Measurements from ENCODE around the gene CACNA1D.

CACNA1D gene

GRCh38 chr3:53523346-53523745 lies 28.9 kb downstream of the CACNA1D start:
- no peaks in the 10 kb centered on the region for H3K9me3 ChIP-seq (ENCODE audit: insufficient read depth, low read length)
- no peak overlapping the region for H3K9ac ChIP-seq (ENCODE audit: low read length)
- no peaks in the 10 kb centered on the region for H3K36me3 ChIP-seq (ENCODE audit: low read length)
- H3F3A ChIP-seq (ENCODE audit: insufficient read depth): no peaks in the 10 kb centered on the region
- no peak overlapping the region for H3K4me2 ChIP-seq (ENCODE audit: low read depth, low read length, poor library complexity, severe bottlenecking)
- no peak overlapping the region for H2AFZ ChIP-seq (ENCODE audit: low read depth, low read length, severe bottlenecking)
- H3K27me3 ChIP-seq (ENCODE audit: low read length): no peaks in the 10 kb centered on the region
- no peak overlapping the region for H3K27ac ChIP-seq (ENCODE audit: low read depth, low read length)
- H3K4me3 ChIP-seq (ENCODE audit: insufficient read depth, low read length, poor library complexity, severe bottlenecking): no peak overlapping the region
- no peak for TF ChIP-seq CTCF (IDR thresholded peaks at IDR 0.05; ENCODE audit: insufficient read depth, low read length, poor library complexity, severe bottlenecking)
- TF ChIP-seq EZH2phosphoT487 (conservative IDR thresholded peaks at IDR 0.05; ENCODE audit: low read length): no peak
- H3K79me2 ChIP-seq (ENCODE audit: insufficient read depth, low read length): no peaks in the 10 kb centered on the region
- H3K9me2 ChIP-seq (replicated peaks; ENCODE audit: insufficient read depth, low read length): no peaks in the 10 kb centered on the region
- no peaks in the 10 kb centered on the region for H4K20me1 ChIP-seq (ENCODE audit: low read depth, low read length)

GRCh38 chr3:53524566-53524965 lies 30.2 kb downstream of the CACNA1D start:
- Histone ChIP-seq H3K9me2 (replicated peaks; ENCODE audit: insufficient read depth, low read length) (no peaks in the 10 kb centered on the region), H3K79me2 (ENCODE audit: insufficient read depth, low read length) (no peaks in the 10 kb centered on the region), H3K9me3 (ENCODE audit: insufficient read depth, low read length) (no peaks in the 10 kb centered on the region), H4K20me1 (ENCODE audit: low read depth, low read length) (no peaks in the 10 kb centered on the region), H2AFZ (ENCODE audit: low read depth, low read length, severe bottlenecking) (no peak overlapping the region), H3F3A (ENCODE audit: insufficient read depth) (no peaks in the 10 kb centered on the region), H3K4me2 (ENCODE audit: low read depth, low read length, poor library complexity, severe bottlenecking) (no peak overlapping the region), H3K4me3 (ENCODE audit: insufficient read depth, low read length, poor library complexity, severe bottlenecking) (no peak overlapping the region), H3K36me3 (ENCODE audit: low read length) (no peaks in the 10 kb centered on the region), H3K9ac (ENCODE audit: low read length) (no peak overlapping the region), H3K27ac (ENCODE audit: low read depth, low read length) (no peak overlapping the region), H3K27me3 (ENCODE audit: low read length) (no peaks in the 10 kb centered on the region)
- TF ChIP-seq CTCF (IDR thresholded peaks at IDR 0.05; ENCODE audit: insufficient read depth, low read length, poor library complexity, severe bottlenecking): no peak
- TF ChIP-seq EZH2phosphoT487 (conservative IDR thresholded peaks at IDR 0.05; ENCODE audit: low read length): no peak

- no peaks in the 10 kb centered on the region for H3K79me2 ChIP-seq (ENCODE audit: insufficient read depth, low read length)
- no peaks in the 10 kb centered on the region for H3K36me3 ChIP-seq (ENCODE audit: low read length)
- H3K9me3 ChIP-seq (ENCODE audit: insufficient read depth, low read length): no peaks in the 10 kb centered on the region
- no peak overlapping the region for H2AFZ ChIP-seq (ENCODE audit: low read depth, low read length, severe bottlenecking)
- no peak overlapping the region for H3K4me2 ChIP-seq (ENCODE audit: low read depth, low read length, poor library complexity, severe bottlenecking)
- no peaks in the 10 kb centered on the region for H3K9me2 ChIP-seq (replicated peaks; ENCODE audit: insufficient read depth, low read length)
- H3K27ac ChIP-seq (ENCODE audit: low read depth, low read length): no peak overlapping the region
- no peak for TF ChIP-seq EZH2phosphoT487 (conservative IDR thresholded peaks at IDR 0.05; ENCODE audit: low read length)
- TF ChIP-seq CTCF (IDR thresholded peaks at IDR 0.05; ENCODE audit: insufficient read depth, low read length, poor library complexity, severe bottlenecking): no peak
- H3F3A ChIP-seq (ENCODE audit: insufficient read depth): no peaks in the 10 kb centered on the region
- no peak overlapping the region for H3K4me3 ChIP-seq (ENCODE audit: insufficient read depth, low read length, poor library complexity, severe bottlenecking)
- no peak overlapping the region for H3K9ac ChIP-seq (ENCODE audit: low read length)
- no peaks in the 10 kb centered on the region for H3K27me3 ChIP-seq (ENCODE audit: low read length)
- no peaks in the 10 kb centered on the region for H4K20me1 ChIP-seq (ENCODE audit: low read depth, low read length)
These were observed 31.6 kb downstream of the CACNA1D start for GRCh38 chr3:53525765-53526703.

Measured in SU-DHL-6 (cell line).